SK-N-SH treated with all-trans-retinoic acid at 6 μM for 48 hours (cell line): ENCODE results near the gene OCSTAMP.

Experiments
- ZNF565 ChIP-seq: fragments of 450-650 bp; formaldehyde crosslinking; conservative IDR thresholded peaks from 2 replicates; pipeline ENCODE4 v1.5.0; 2020; ENCODE audit warnings: low read depth, mild to moderate bottlenecking, moderate library complexity
- TF ChIP-seq, protein P1 (sequence below): fragments of 250-450 bp; sonication (Bioruptor Pico); IDR thresholded peaks from 2 replicates; pipeline ENCODE4 v1.5.1; 2020; ENCODE audit warnings: low read depth, mild to moderate bottlenecking, moderate library complexity
- TF ChIP-seq, protein P2 (sequence below): fragments of 250-450 bp; sonication (Bioruptor Pico); IDR thresholded peaks from 2 replicates; pipeline ENCODE4 v1.8.0; 2020; ENCODE audit warnings: mild to moderate bottlenecking, moderate library complexity, borderline replicate concordance
- TF ChIP-seq, protein P3 (sequence below): fragments of 250-450 bp; sonication (Bioruptor Pico); IDR thresholded peaks from 2 replicates; pipeline ENCODE4 v1.5.0; 2020; ENCODE audit warnings: mild to moderate bottlenecking, moderate library complexity

DNA sequence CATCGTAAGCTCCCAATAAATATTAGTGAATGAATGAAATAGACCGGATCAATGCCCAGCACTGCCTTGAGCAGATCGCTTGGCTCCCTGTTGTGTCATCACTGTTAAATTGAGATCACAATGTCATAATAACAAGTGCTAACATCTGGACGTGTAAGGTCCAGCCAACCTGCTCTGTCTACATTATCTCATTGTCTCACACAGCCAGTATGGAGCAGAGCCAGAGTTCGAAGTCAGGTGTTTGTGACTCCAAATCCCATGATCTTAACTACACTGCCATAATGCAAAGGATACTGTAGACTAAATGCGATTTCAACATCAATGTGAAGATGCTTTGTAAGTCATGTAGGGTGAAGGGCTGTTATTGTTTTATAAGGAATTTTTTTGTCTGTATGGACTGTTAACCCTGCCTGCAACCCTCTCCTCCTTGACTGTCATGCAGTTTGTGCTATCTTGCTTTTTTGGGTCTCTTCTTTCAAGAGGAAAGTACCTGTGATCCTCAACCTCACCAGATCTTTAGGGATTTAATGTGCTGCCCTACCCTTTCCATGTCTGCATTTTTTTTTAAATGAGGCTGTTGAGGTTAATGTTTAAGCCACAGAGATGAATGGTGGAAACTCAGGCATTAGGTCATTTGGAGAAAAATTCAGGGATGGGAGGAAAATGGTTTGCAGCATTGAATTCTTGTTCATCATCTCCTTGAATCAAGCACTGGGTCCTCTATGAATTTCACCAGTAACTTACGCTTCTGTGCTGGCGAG lies 49.0 kb upstream of the OCSTAMP start:
- TF ChIP-seq, protein P1, sequence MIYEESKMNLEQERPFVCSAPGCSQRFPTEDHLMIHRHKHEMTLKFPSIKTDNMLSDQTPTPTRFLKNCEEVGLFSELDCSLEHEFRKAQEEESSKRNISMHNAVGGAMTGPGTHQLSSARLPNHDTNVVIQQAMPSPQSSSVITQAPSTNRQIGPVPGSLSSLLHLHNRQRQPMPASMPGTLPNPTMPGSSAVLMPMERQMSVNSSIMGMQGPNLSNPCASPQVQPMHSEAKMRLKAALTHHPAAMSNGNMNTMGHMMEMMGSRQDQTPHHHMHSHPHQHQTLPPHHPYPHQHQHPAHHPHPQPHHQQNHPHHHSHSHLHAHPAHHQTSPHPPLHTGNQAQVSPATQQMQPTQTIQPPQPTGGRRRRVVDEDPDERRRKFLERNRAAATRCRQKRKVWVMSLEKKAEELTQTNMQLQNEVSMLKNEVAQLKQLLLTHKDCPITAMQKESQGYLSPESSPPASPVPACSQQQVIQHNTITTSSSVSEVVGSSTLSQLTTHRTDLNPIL (CRISPR knock-in tag), result no peak
- no peak for TF ChIP-seq ZNF565 (CRISPR knock-in tag)
- TF ChIP-seq, protein P2, sequence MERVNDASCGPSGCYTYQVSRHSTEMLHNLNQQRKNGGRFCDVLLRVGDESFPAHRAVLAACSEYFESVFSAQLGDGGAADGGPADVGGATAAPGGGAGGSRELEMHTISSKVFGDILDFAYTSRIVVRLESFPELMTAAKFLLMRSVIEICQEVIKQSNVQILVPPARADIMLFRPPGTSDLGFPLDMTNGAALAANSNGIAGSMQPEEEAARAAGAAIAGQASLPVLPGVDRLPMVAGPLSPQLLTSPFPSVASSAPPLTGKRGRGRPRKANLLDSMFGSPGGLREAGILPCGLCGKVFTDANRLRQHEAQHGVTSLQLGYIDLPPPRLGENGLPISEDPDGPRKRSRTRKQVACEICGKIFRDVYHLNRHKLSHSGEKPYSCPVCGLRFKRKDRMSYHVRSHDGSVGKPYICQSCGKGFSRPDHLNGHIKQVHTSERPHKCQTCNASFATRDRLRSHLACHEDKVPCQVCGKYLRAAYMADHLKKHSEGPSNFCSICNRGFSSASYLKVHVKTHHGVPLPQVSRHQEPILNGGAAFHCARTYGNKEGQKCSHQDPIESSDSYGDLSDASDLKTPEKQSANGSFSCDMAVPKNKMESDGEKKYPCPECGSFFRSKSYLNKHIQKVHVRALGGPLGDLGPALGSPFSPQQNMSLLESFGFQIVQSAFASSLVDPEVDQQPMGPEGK (CRISPR knock-in tag), result no peak
- TF ChIP-seq, protein P3, sequence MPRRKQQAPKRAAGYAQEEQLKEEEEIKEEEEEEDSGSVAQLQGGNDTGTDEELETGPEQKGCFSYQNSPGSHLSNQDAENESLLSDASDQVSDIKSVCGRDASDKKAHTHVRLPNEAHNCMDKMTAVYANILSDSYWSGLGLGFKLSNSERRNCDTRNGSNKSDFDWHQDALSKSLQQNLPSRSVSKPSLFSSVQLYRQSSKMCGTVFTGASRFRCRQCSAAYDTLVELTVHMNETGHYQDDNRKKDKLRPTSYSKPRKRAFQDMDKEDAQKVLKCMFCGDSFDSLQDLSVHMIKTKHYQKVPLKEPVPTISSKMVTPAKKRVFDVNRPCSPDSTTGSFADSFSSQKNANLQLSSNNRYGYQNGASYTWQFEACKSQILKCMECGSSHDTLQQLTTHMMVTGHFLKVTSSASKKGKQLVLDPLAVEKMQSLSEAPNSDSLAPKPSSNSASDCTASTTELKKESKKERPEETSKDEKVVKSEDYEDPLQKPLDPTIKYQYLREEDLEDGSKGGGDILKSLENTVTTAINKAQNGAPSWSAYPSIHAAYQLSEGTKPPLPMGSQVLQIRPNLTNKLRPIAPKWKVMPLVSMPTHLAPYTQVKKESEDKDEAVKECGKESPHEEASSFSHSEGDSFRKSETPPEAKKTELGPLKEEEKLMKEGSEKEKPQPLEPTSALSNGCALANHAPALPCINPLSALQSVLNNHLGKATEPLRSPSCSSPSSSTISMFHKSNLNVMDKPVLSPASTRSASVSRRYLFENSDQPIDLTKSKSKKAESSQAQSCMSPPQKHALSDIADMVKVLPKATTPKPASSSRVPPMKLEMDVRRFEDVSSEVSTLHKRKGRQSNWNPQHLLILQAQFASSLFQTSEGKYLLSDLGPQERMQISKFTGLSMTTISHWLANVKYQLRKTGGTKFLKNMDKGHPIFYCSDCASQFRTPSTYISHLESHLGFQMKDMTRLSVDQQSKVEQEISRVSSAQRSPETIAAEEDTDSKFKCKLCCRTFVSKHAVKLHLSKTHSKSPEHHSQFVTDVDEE, result no peak
